Measurements from ENCODE around the gene IL37.

IL37 gene

GRCh38 chr2:112886291-112886690 lies 24.7 kb upstream of the IL37 start:
- Histone ChIP-seq H3K27ac (no peak overlapping the region), H3K9ac (no peak overlapping the region), H2AFZ (ENCODE audit: low read depth) (no peak overlapping the region), H3K36me3 (ENCODE audit: insufficient read depth) (no peaks in the 10 kb centered on the region), H3K4me2 (no peak overlapping the region), H4K20me1 (ENCODE audit: insufficient read depth) (no peaks in the 10 kb centered on the region), H3K27me3 (ENCODE audit: insufficient read depth, low read depth) (no peaks in the 10 kb centered on the region), H3K4me1 (ENCODE audit: low read depth, poor library complexity, severe bottlenecking) (peaks cover 8% of the 10 kb centered on the region), H3K79me2 (ENCODE audit: insufficient read depth, low read depth) (no peaks in the 10 kb centered on the region), H3K4me3 (IDR thresholded peaks at IDR 0.05; ENCODE audit: insufficient read depth, low read depth, low read length) (no peak overlapping the region)
- no peak for TF ChIP-seq CTCF (conservative IDR thresholded peaks at IDR 0.05; ENCODE audit: low read depth, low read length)

GRCh38 chr2:112887964-112888749 lies 22.8 kb upstream of the IL37 start:
- no peaks in the 10 kb centered on the region for H4K20me1 ChIP-seq (ENCODE audit: insufficient read depth)
- no peak overlapping the region for H2AFZ ChIP-seq (ENCODE audit: low read depth)
- no peaks in the 10 kb centered on the region for H3K79me2 ChIP-seq (ENCODE audit: insufficient read depth, low read depth)
- TF ChIP-seq CTCF (conservative IDR thresholded peaks at IDR 0.05; ENCODE audit: low read depth, low read length) = no peak
- no peak overlapping the region for H3K4me3 ChIP-seq (IDR thresholded peaks at IDR 0.05; ENCODE audit: insufficient read depth, low read depth, low read length)
- H3K27ac ChIP-seq = no peak overlapping the region
- H3K27me3 ChIP-seq (ENCODE audit: insufficient read depth, low read depth) = no peaks in the 10 kb centered on the region
- H3K36me3 ChIP-seq (ENCODE audit: insufficient read depth) = no peaks in the 10 kb centered on the region
- no peak overlapping the region for H3K9ac ChIP-seq
- peaks cover 8% of the 10 kb centered on the region for H3K4me1 ChIP-seq (ENCODE audit: low read depth, poor library complexity, severe bottlenecking)
- H3K4me2 ChIP-seq = peak overlapping the region; percentile 17; the same call in 1 of the 2 replicates

DNA sequence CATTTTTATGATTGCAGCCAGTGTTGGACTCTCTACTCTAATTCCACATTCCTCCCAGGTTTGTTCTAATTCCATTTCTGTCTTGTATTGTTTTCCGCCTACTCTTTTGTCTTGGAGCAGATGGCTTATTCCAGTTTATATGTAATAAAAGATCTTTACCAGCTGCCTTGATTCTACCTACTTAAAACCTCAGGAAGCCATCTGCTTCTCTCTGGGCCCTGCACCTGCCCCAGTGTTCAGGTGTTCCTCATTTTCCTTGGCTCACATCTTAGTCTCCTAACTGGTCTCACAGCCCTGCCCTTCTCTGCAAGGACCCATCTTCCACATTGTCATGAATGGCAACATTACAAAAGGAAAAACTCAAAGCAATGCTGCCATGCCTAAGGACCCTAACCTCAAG lies 21.0 kb upstream of the IL37 start:
- Histone ChIP-seq H2AFZ (ENCODE audit: low read depth) (no peak overlapping the region), H3K27ac (no peak overlapping the region), H3K27me3 (ENCODE audit: insufficient read depth, low read depth) (no peaks in the 10 kb centered on the region), H3K36me3 (ENCODE audit: insufficient read depth) (no peaks in the 10 kb centered on the region), H3K79me2 (ENCODE audit: insufficient read depth, low read depth) (no peaks in the 10 kb centered on the region), H3K4me2 (no peak overlapping the region), H3K4me1 (ENCODE audit: low read depth, poor library complexity, severe bottlenecking) (peaks cover 8% of the 10 kb centered on the region), H3K4me3 (IDR thresholded peaks at IDR 0.05; ENCODE audit: insufficient read depth, low read depth, low read length) (no peak overlapping the region), H3K9ac (no peak overlapping the region), H4K20me1 (ENCODE audit: insufficient read depth) (no peaks in the 10 kb centered on the region)
- no peak for TF ChIP-seq CTCF (conservative IDR thresholded peaks at IDR 0.05; ENCODE audit: low read depth, low read length)

- Histone ChIP-seq H3K27ac (no peak overlapping the region), H3K4me3 (IDR thresholded peaks at IDR 0.05; ENCODE audit: insufficient read depth, low read depth, low read length) (no peak overlapping the region), H3K27me3 (ENCODE audit: insufficient read depth, low read depth) (no peaks in the 10 kb centered on the region), H4K20me1 (ENCODE audit: insufficient read depth) (no peaks in the 10 kb centered on the region), H3K4me1 (ENCODE audit: low read depth, poor library complexity, severe bottlenecking) (peaks cover 8% of the 10 kb centered on the region), H3K79me2 (ENCODE audit: insufficient read depth, low read depth) (no peaks in the 10 kb centered on the region), H2AFZ (ENCODE audit: low read depth) (no peak overlapping the region), H3K36me3 (ENCODE audit: insufficient read depth) (no peaks in the 10 kb centered on the region), H3K4me2 (no peak overlapping the region), H3K9ac (no peak overlapping the region)
- TF ChIP-seq CTCF (conservative IDR thresholded peaks at IDR 0.05; ENCODE audit: low read depth, low read length) = no peak
These were observed 19.6 kb upstream of the IL37 start for GRCh38 chr2:112891385-112891831.

Measured in KMS-11 (cell line).